Fibroblast of villous mesenchyme (primary cell): ENCODE measurements around the gene CMIP. TPM values are rescaled to one million over a fixed set of nuclear protein-coding genes. Genes with fewer than 3 reads are reported as not detected.

Experiments
- DNase-seq: peaks from one replicate; pipeline ENCODE4 v3.0.0-alpha.2; 2010; ENCODE audit warnings: low read depth
- H3K4me3 ChIP-seq: 2 replicates; pipeline ENCODE4 v1.5.1; 2011; ENCODE audit warnings: low read depth, mild to moderate bottlenecking, low read length
- CTCF ChIP-seq: IDR thresholded peaks from 2 replicates; pipeline ENCODE4 v1.5.1; 2012; ENCODE audit warnings: low read depth, mild to moderate bottlenecking, low read length; ENCODE audit not compliant: insufficient read depth
- total RNA-seq: library from RNA; depleted of rRNA; stranded (reverse); fragments of >200 nt; gene quantifications from 2 replicates; pipeline ENCODE4 v1.2.3, GENCODE V29; 2012

CMIP gene
- total RNA-seq, 1 donor: 7.8 TPM

- no peak for TF ChIP-seq CTCF
- no peak for DNase-seq
- H3K4me3 ChIP-seq: no peak overlapping the region
Measured at GRCh38 chr16:81673432-81673831, 228.8 kb downstream of the CMIP start.

DNA sequence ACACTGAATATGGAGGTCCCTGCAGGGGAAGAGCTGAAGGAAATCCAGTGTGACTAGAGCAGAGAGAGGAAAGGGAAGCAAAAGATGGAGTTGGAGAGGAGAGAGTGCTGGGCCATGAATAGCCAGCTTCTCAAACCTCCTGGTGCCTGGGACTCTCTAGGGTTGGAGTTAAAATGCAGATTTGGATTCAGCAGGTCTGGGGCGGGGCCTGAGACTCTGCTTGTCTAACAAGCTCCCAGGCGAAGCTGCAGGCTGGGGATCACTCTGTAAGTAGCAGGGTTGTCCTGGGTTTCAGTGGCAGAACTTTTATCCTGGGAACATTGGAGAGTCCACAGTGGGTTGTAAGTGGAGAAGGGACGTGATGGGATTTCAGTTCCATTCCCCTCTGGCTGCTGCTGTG lies 231.1 kb downstream of the CMIP start:
- no peak for DNase-seq
- no peak for TF ChIP-seq CTCF
- no peak overlapping the region for H3K4me3 ChIP-seq

DNA sequence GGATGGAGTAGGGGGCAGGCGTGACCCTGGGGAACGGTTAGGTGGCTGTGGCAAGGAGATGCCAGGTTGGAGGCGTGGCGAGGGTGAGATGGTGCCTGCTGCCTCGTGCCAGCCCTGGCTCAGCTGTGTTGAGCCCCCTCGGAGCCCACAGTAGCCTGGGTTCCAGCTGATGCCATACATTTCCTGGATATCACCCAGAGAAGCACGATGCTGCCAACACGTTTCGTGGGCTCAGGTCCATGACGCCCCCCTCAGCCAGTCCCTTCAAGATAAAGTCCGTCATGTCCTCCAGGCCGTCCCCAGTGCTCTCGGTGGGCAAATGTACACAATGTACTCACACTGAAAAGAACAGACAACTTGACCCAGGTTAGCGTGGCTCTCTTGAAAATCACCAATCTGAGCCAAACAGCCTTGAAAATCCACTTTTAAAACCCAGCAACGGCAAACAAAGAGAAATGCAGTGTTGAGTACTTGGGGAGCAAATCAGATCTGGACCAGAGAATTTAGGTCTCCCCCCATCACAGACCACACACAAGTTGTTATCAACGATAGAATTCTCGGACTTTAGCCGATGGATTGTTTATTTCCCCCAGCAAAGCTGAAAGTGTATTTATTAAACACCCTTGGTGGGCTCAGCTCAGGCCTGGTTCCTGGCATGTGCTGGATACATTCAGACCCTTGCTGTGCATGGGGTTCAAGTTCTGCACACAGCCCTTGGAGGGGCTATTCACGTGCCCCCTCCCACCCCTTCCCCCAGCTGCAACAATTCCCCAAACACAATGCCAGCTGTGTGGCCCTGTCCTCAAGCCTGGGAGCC lies 231.7 kb downstream of the CMIP start:
- TF ChIP-seq CTCF: no peak
- H3K4me3 ChIP-seq: no peak overlapping the region
- DNase-seq: no peak

DNA sequence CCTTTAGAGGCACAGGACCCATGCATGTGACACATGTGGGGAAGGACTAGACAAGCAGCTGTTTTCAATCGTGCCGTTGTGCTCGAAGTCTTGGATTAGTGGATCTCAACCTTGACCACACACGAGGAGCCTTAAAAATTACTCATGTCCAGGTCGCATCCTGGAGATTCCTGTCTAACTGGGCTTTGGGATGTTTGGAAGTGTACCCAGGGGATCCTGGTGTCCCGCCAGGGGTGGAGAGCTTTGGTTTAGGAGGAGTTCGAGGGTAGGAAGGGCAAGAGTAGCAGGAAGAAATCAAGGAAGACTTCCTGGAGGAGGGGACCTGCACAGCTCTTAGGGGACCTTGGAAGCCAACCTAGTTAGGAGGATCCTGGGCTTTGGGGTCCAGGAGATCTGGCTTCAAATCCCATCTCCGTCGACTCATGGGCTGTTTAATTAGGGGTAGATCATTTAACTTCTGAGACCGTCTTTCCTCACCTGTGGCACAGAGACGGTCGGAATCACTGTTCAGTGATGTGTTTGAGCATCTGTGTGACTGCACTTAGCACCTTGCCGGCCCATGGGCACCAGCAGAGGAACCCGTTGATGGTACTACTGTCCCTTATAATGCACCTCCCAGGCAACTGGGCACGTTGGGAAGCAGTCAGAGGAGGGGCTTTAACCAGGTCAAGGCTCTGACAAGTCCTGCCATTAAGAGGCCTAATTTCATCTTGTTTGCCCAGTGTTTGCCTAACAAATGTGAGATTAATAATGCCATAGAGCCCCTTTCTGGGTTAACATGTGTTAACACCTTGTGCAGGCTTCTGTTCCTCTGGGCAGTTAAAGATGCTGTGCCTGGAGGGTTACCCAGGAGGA lies 232.5 kb downstream of the CMIP start:
- no peak overlapping the region for H3K4me3 ChIP-seq
- no peak for DNase-seq
- no peak for TF ChIP-seq CTCF

- TF ChIP-seq CTCF: no peak
- H3K4me3 ChIP-seq: no peak overlapping the region
- DNase-seq: no peak
Measured at GRCh38 chr16:81678326-81679095, 233.9 kb downstream of the CMIP start.

DNA sequence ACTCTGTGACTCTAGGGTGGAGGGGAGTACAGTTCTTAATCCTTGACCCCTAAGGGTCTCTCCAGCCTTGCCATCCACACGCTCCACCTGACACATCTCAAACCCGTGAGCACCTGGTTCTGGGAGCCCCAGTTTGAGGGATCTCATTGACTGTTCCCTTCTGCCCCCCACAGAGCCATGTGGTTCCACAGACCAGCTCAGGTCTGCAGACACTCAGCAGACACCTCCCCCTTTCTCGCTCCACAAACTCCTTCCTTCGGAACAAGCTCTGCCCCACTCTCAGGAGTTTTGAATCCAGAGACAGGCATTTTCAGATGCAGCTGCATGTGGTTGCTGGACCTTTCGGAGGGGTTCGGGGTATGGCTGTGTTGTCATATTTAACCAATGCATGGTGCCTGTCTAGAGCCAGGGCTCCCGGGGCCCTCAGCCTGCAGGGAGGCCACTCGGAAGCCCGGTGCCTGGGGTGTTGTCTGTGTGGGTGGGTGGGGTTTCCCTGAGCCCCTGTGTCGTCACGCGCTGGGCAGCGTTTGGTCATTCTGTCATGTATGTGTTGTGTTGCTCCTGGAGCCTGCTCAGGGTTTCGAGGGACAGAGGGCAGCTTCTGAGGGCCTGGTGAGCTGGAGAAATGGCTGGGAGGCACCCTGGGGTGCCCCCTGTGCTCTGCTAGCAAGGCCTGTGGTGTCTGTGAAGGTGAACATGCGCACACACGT lies 235.3 kb downstream of the CMIP start:
- no peak for DNase-seq
- no peak for TF ChIP-seq CTCF
- no peak overlapping the region for H3K4me3 ChIP-seq
